Epithelial cell of esophagus (primary cell): Measurements from ENCODE around the gene RIOK3.

ENCODE experiments used
- DNase-seq: peaks from one replicate; pipeline ENCODE4 v3.0.0; 2010; ENCODE audit warnings: low read depth
- H3K4me3 ChIP-seq: 2 replicates; pipeline ENCODE4 v1.5.1; 2011; ENCODE audit warnings: mild to moderate bottlenecking, low read length, control low read depth
- TF ChIP-seq, protein P1 (sequence below): IDR thresholded peaks from 2 replicates; pipeline ENCODE4 v1.5.1; 2011; ENCODE audit warnings: low read depth, mild to moderate bottlenecking, low read length, control low read depth, inconsistent platforms; ENCODE audit not compliant: insufficient read depth; ENCODE audit errors: missing control alignments

Gene RIOK3

DNA sequence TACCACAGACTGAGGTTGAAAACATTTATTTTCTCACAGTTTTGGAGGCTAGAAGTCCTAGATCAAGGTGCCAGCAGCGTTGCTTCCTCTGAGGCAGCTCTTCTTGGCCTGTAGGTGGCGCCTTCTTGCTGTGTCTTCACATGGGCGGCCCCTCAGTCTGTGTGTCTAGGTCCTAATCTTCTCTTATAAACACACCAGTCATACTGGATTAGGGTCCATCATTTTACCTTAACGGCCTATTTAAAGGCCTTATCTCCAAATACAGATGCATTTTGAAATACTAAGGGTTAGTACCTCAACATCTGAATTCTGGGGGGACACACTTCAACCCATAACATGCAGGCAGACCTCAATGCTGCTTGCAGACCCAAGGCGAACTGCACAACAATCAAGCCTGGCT lies 45.8 kb downstream of the RIOK3 start:
- peak; percentile 78 for DNase-seq
- no peak overlapping the region for H3K4me3 ChIP-seq
- TF ChIP-seq, protein P1, sequence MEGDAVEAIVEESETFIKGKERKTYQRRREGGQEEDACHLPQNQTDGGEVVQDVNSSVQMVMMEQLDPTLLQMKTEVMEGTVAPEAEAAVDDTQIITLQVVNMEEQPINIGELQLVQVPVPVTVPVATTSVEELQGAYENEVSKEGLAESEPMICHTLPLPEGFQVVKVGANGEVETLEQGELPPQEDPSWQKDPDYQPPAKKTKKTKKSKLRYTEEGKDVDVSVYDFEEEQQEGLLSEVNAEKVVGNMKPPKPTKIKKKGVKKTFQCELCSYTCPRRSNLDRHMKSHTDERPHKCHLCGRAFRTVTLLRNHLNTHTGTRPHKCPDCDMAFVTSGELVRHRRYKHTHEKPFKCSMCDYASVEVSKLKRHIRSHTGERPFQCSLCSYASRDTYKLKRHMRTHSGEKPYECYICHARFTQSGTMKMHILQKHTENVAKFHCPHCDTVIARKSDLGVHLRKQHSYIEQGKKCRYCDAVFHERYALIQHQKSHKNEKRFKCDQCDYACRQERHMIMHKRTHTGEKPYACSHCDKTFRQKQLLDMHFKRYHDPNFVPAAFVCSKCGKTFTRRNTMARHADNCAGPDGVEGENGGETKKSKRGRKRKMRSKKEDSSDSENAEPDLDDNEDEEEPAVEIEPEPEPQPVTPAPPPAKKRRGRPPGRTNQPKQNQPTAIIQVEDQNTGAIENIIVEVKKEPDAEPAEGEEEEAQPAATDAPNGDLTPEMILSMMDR: peak; percentile 96

GRCh38 chr18:23499291-23499781 lies 46.2 kb downstream of the RIOK3 start:
- TF ChIP-seq, protein P1: no peak
- DNase-seq: no peak
- H3K4me3 ChIP-seq: no peak overlapping the region

GRCh38 chr18:23501626-23502025 lies 48.5 kb downstream of the RIOK3 start:
- TF ChIP-seq, protein P1: no peak
- DNase-seq: no peak
- H3K4me3 ChIP-seq: no peak overlapping the region

- H3K4me3 ChIP-seq: peak overlapping the region; percentile 71
- TF ChIP-seq, protein P1: no peak
- no peak for DNase-seq
These were observed 49.5 kb downstream of the RIOK3 start for GRCh38 chr18:23502516-23503037.

DNA sequence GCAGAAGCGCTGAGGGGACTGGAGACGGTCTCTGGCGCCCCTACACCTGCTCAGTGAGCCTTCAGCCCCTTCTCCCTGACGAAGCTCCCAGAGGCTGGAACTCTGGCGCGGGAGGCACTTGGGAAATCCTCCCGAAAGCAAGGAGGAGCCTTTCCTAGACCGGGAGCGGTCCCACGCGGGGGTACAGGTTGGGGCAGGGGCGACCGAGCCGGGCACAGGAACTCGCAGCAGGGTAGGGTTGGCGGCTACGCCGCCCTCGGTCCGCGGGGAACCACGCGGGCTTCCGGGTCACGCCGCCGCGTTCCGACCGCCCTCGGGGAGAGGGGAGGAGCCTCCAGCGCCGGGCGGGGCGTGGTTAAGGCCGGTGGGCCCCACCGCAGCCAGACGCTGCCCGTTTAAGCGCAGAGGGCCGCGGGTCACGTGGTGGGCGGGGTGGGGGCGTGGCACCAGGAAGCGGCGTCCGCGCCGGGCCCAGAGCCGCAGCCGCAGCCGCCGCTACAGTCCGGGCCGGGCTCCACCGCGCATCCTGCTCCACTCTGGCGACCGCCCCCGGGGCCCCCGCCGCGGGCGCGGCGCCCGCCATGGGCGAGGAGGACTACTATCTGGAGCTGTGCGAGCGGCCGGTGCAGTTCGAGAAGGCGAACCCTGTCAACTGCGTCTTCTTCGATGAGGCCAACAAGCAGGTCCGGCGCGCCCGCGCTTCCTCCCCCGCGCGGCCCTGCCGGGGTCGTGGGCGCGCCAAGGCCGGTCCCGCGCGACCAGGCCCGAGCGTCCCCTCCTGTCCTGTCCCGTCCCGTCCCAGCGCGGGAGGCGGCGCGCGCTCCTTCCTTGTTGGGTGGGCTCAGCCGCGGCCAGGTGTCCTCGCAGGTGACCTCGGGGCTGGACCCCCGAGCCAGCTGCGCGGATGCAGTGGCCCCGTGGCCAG lies 50.2 kb downstream of the RIOK3 start, which contains the start of gene RMC1:
TSS of gene RMC1 (plus strand) at position 474 of the 925 bp plus-strand sequence. CDS start at position 582, 108 bp downstream.
- peak; percentile 96 for DNase-seq
- TF ChIP-seq, protein P1: peak; percentile 17
- H3K4me3 ChIP-seq: peak within 1 kb of the TSS; percentile 76

DNA sequence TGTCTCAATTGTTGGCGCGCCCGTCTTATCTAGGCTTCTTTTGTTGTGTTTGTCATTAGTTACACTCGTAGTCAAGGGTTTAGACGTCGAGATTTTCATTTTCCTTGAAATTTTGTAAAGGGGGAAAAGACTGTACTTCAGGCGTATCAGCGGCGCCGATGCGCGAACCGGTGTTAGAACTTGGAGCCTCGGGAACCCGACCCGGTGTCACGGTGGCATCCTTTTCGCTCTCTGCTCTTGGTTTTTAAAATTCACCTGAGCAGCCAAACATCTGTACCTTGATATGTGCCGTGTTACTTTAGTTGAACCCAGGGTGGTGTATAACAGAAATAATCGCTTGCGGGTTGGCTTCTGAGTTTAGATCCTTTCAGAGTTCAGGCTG lies 50.9 kb downstream of the RIOK3 start:
- DNase-seq: no peak
- peak overlapping the region; percentile 76 for H3K4me3 ChIP-seq
- TF ChIP-seq, protein P1: no peak

GRCh38 chr18:23504720-23505119 lies 51.6 kb downstream of the RIOK3 start:
- DNase-seq: no peak
- TF ChIP-seq, protein P1: no peak
- H3K4me3 ChIP-seq: peak overlapping the region; percentile 76
